Stimulated activated CD8-positive, alpha-beta memory T cell treated with anti-CD3 and anti-CD28 coated beads, Interleukin-15, amount 100 ng/mL, for 48 hours (primary cell): ENCODE data around the gene SETD7.

Experiments used
- DNase-seq, 2 donors: peaks; one replicate each; pipeline ENCODE4 v3.0.0-alpha.2; 2020; ENCODE audit warnings: low read depth in 2 of 2

Gene SETD7

DNA sequence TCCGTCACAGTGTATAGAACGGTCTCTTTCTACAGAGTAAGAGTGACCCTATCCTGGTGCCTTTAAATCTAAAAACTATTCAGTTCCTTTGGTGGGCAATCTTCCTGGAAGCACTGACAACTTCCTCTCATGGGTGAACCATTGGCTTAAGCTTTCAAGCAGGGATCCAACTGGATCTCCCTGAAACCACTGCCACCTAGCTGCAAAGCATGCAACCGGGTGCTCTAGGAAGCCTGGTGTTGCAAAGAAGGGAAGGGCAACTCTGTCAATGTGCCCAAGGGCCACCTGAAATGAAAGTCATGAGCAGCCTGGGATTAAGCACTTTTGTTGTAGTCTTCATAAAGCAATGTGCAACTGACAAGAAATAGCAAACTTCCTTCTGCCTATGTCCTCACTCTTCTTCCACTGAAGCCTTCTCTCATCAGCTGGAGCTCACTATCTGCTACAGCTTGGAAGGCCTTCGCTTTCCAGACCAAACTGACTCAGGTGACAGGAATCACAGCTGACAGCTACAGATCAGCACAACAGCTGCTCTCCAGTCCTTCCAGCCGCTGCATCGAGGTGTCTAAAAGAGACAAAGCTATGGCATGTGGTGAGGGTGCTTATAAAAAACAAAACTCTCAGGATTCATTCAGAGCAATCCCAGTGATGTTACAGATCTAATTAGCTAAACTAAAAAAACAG is 46.1 kb downstream of the SETD7 start:
- DNase-seq: no peak

- DNase-seq: no peak
Observed at GRCh38 chr4:139508581-139509237, 47.3 kb downstream of the SETD7 start.

DNA sequence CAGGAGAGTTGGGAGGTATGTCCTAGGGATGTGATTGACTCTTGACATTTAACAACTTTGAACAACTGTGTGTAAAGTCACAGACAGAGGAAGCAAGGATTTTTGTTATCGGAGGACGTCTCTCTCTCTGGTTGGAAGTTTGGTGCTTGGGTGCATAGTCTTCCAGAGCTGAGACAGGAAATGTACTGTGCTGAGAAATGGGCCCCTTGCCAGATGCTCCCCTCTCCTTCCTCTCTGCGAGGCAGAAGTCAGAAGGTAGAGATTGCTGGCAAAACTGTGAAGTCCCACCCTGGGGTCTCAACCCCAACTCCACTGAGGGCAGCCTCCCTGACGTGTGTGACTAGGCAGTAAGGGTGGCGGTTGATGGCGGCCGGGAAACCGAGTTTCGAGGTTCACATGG is 49.2 kb downstream of the SETD7 start:
- no peak for DNase-seq

DNA sequence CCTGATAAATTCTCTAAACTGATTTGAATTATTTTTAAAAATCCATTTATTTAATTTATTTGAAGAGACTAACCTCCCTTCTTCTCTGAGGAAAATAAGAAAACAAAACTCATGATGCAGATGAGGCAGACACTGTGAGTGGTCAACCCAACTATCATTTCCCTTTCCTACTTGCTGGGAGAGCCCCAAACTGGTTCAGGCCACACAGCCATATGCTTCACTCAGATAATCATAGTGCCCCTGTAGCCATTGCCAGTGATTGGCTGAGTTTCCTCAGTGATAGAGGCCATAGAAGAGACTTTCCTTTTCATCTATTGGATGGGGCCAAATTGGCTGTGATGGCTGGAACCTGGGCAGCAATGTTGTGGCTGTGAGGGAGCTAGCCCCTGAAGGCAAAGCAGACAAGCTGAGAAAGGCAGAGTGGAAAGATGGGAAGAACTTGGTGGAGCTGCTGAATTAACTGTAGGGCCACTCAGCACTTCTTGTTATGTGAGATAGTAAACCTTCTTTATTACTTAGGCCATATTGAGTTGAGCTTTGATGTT is 52.3 kb downstream of the SETD7 start:
- no peak for DNase-seq

GRCh38 chr4:139501927-139502899 is 53.8 kb downstream of the SETD7 start:
- no peak for DNase-seq

- no peak for DNase-seq
Observed at GRCh38 chr4:139501527-139501926, 54.5 kb downstream of the SETD7 start.

DNA sequence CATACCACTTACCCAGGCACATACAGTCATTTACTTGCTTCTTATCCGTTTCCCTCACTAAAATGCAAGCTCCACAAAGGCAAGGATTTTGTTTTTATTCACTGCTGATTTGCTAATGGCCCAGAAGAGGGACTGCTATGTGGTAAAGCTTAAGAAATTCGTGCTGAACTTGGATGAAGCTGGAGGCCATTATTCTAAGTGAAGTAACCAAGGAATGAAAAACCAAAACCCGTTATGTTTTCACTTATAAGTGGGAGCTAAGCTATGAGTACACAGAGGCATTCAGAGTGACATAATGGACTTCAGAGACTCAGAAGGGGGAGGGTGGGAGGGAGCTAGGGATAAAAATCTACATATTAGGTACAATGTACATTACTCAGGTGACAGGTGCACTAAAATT is 54.9 kb downstream of the SETD7 start:
- no peak for DNase-seq

DNA sequence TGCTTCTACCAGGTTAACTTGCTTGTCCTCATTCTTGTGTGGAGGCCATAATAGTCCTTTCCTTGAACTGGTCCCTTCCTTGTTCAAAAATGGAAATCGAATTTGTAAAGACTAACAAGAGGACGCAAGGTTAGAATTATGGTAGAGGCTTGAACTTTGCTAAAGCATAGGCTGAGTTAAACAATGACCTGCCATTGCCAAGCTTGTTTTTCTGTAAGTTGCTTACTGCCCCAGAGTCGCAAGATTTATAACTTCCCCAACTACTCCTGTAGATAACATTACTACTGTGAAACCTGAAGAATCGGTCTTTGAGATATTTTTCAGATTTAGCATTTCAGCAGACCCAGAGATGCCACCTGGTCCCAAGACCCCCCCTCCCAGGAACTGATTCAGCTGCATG is 56.8 kb downstream of the SETD7 start:
- no peak for DNase-seq

GRCh38 chr4:139493176-139493575 is 62.8 kb downstream of the SETD7 start:
- no peak for DNase-seq

GRCh38 chr4:139492429-139492828 is 63.6 kb downstream of the SETD7 start:
- no peak for DNase-seq

- DNase-seq: no peak
Observed at GRCh38 chr4:139489638-139490037, 66.4 kb downstream of the SETD7 start.

- DNase-seq: no peak
Observed at GRCh38 chr4:139488442-139488841, 67.6 kb downstream of the SETD7 start.

GRCh38 chr4:139484783-139485311 is 71.2 kb downstream of the SETD7 start:
- DNase-seq: no peak

DNA sequence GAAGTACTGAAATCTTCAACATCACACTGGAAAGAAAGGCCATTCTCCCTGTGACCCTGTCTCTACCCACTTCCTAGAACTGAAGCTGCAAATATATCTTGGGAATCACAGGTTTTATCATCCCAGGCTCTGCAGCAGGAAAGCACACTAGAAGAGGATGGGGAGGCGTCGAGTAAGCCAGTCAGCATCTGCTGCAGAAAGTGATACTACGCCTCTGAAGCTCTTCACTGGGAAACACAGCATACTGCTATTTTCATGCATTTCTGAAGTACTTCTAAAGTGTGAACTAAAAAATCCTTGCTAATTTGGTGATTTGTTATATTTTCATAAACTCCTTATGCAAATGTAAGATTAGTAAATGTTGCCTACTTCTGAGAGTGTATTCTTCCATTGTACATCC is 73.0 kb downstream of the SETD7 start:
- DNase-seq: no peak

- no peak for DNase-seq
Observed at GRCh38 chr4:139481465-139481864, 74.6 kb downstream of the SETD7 start.

DNA sequence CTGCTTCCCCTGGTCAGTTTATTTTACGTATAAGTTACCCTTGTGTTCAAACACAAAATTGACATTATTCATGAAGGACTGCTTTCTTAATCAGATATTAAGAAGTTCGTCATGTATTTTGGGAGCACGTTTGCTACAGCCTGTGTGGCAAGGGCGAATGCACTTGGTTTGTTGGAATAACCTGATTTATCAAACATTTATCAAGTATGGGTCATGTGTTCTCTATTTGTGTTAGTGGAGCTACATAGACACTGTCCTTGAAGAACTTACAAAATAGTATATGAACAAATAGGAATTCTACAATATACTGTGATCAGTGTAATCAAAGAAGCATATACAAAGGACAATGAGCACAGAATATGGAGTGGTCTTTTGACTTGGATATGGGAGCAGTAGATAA is 79.7 kb downstream of the SETD7 start:
- DNase-seq: no peak

- DNase-seq: no peak
Observed at GRCh38 chr4:139472852-139473251, 83.2 kb downstream of the SETD7 start.

- no peak for DNase-seq
Observed at GRCh38 chr4:139470997-139471665, 84.9 kb downstream of the SETD7 start.

GRCh38 chr4:139470295-139470694 is 85.7 kb downstream of the SETD7 start:
- no peak for DNase-seq

- no peak for DNase-seq
Observed at GRCh38 chr4:139469869-139470268, 86.2 kb downstream of the SETD7 start.

- no peak for DNase-seq
Observed at GRCh38 chr4:139469216-139469615, 86.8 kb downstream of the SETD7 start.
